Measurements from ENCODE around the gene GHRHR.

The GHRHR gene

GRCh38 chr7:30929686-30930085, 34.1 kb upstream of the GHRHR start:
- no peak for DNase-seq

- no peak for DNase-seq
Measured at GRCh38 chr7:30930621-30931020, 33.1 kb upstream of the GHRHR start.

- no peak for DNase-seq
Measured at GRCh38 chr7:30931161-30931928, 32.4 kb upstream of the GHRHR start.

GRCh38 chr7:30931929-30932540, 31.7 kb upstream of the GHRHR start:
- no peak for DNase-seq

- no peak for DNase-seq
Measured at GRCh38 chr7:30932562-30932961, 31.2 kb upstream of the GHRHR start.

GRCh38 chr7:30933124-30933974, 30.4 kb upstream of the GHRHR start:
- no peak for DNase-seq

- no peak for DNase-seq
Measured at GRCh38 chr7:30934225-30934624, 29.5 kb upstream of the GHRHR start.

GRCh38 chr7:30934732-30935568, 28.8 kb upstream of the GHRHR start:
- no peak for DNase-seq

GRCh38 chr7:30935569-30935877, 28.2 kb upstream of the GHRHR start:
- no peak for DNase-seq

GRCh38 chr7:30936650-30937245, 27.0 kb upstream of the GHRHR start:
- DNase-seq, result no peak

- no peak for DNase-seq
Measured at GRCh38 chr7:30937416-30937815, 26.3 kb upstream of the GHRHR start.

GRCh38 chr7:30938435-30939316, 25.1 kb upstream of the GHRHR start:
- peak; percentile 87 for DNase-seq

GRCh38 chr7:30941582-30942323, 22.0 kb upstream of the GHRHR start:
- DNase-seq, result no peak

- no peak for DNase-seq
Measured at GRCh38 chr7:30950197-30950596, 13.6 kb upstream of the GHRHR start.

- DNase-seq, result no peak
Measured at GRCh38 chr7:30954914-30955313, 8.8 kb upstream of the GHRHR start.

GRCh38 chr7:30956704-30957103, 7.0 kb upstream of the GHRHR start:
- DNase-seq, result no peak

- no peak for DNase-seq
Measured at GRCh38 chr7:30965372-30965771, 1.6 kb downstream of the GHRHR start.

- no peak for DNase-seq
Measured at GRCh38 chr7:30965883-30966282, 2.1 kb downstream of the GHRHR start.

GRCh38 chr7:30968294-30968693, 4.5 kb downstream of the GHRHR start:
- no peak for DNase-seq

- no peak for DNase-seq
Measured at GRCh38 chr7:30968747-30969603, 5.2 kb downstream of the GHRHR start.
